Measurements from ENCODE around the gene KBTBD3. TPM values are rescaled to one million over a fixed set of nuclear protein-coding genes. Genes with fewer than 3 reads are reported as not detected.
"Not testable (repeated sequence)": the region's sequence is repeated elsewhere in the genome, so short reads cannot be mapped to it uniquely, and the experiment has no call there.

Gene KBTBD3
- polyA plus RNA-seq, 2 of the 4 experiments (the other 2 are of a cell fraction): 3.7 to 6.9 TPM

DNA sequence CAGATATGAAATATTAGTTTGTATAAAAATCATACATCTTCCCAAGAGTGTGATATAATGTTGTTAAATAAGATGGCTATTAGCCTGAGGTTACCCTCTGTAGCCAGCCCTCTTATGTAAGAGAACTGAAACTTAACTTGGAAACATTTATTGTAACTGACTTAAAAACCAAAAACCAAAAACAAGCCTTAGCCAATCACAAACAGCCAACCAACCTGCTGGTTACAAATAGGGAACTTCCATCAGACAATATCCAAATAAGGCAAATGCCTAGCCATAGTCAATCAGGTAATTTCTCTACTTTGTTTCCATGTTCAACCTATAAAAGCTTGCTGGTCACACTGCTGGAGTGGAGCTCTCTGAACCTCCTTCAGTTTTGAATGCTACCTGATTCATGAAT is 14.1 kb downstream of the KBTBD3 start:
- ATAC-seq (no peak), FAIRE-seq (no peak), DNase-seq (ENCODE audit: low read depth in 1 of 2, low spot score in 1 of 2) (no peak)
- Histone ChIP-seq H3K27ac (no peak overlapping the region), H3K4me2 (no peak overlapping the region), H3K9me3 (no peaks in the 10 kb centered on the region), H3K4me3 (no peak overlapping the region), H3K4me1 (no peaks in the 10 kb centered on the region)
- TF ChIP-seq MAZ (IDR thresholded peaks at IDR 0.05; ENCODE audit: borderline replicate concordance, low read depth, low read length) (no peak), RNF2 (IDR thresholded peaks at IDR 0.05; ENCODE audit: borderline replicate concordance, low read depth) (no peak)
- ChIA-PET POLR2A (no interaction called here), CTCF (no interaction called here)

DNA sequence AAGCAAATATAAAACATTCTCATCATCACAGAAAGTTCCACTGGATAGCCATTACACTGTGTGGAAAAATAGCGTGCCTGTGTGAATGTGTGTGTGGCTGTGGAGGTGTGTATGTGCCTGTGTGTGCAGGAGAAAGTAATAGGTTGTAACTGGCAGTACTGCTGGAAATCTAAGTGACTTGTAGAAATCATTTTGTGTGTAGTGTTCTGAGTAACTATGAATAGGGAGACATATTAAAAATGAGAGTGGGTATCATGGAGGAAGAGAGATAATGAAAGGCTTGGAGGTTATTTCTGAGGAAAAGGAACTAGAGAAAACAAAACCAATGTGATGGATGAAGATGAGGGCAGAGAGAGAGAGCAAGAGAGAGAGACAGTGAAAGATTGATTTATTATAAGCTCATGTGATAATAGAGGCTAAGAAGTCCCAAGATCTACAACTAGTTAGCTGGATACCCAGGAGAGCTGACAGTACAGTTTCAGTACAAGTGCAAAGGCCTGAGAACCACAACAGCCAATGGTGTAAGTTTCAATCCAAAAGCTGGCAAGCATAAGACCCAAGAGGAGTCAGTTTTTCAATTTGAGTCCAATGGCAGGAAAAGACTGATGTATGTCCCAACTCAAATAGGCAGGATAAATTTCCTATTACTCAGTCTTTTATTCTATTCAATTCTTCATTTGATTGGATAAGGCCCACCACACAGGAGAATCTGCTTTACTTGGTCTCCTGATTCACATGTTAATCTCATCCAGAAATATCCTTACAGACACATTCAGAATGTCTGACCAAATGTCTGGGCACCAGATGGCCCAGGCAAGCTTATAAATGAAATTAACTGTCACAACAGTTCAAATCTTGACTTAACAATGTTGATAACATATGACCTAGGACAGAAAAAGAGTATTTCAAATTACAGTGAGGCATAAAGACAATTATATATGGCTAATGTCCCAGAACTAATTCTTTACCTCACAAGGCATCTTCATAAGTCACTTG is 14.9 kb downstream of the KBTBD3 start:
- FAIRE-seq: no peak
- WGBS (ENCODE audit: missing lambda C conversion rate): 95% methylated on average over 1 of the region's 1 CpG

DNA sequence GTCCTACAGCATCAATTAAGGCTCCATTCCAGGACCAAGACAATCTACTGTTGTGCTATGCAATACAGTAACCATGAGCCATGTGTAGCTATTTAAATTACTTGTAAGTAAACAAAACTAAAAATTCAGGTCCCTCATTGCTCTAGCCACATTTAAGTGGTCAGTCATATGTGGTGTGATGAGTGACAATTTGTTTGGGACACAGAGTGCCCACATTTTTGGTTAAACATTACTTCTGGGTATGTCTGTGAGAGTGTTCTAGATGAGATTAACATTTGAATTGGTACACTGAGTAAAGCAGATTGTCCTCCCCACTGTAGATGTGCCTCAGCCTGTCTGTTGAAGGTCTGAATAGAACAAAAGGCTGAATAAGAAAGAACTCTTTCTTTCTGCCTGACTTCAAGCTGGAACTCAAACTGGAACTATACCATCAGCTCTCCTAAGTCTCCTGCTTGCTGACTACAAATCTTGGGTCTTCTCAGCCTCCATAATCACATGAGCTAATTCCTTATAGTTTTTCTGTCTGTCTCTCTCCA is 15.8 kb downstream of the KBTBD3 start:
- TF ChIP-seq HOXB5 (CRISPR knock-in tag; IDR thresholded peaks at IDR 0.05) (no peak), ZNF302 (CRISPR knock-in tag; IDR thresholded peaks at IDR 0.05) (no peak), ZC3H11A (IDR thresholded peaks at IDR 0.05) (no peak), POLR2A (IDR thresholded peaks at IDR 0.05; ENCODE audit: low read length) (no peak), CHD4 (IDR thresholded peaks at IDR 0.05; ENCODE audit: borderline replicate concordance) (no peak), ZSCAN20 (CRISPR knock-in tag; IDR thresholded peaks at IDR 0.05) (no peak), HOXA7 (CRISPR knock-in tag; IDR thresholded peaks at IDR 0.05) (no peak)
- ATAC-seq: no peak
- Histone ChIP-seq H3K4me2 (no peak overlapping the region), H3K4me1 (no peaks in the 10 kb centered on the region), H3K27ac (no peak overlapping the region), H3K4me3 (no peak overlapping the region), H3K9me3 (no peaks in the 10 kb centered on the region)
- ChIA-PET POLR2A (no interaction called here), CTCF (no interaction called here)
- no peak for FAIRE-seq
- DNase-seq (ENCODE audit: low read depth in 1 of 2, low spot score in 1 of 2): no peak

More for the DNA sequence above, 14.9 kb downstream of the KBTBD3 start:
- TF ChIP-seq EHF (CRISPR knock-in tag; IDR thresholded peaks at IDR 0.05): no peak
- no peak for TF ChIP-seq TFCP2L1 (CRISPR knock-in tag; IDR thresholded peaks at IDR 0.05)
- DNase-seq (ENCODE audit: low read depth in 1 of 2, low spot score in 1 of 2) (no peak), ATAC-seq (no peak)
- CTCF ChIA-PET: no interaction called here
- H3K4me2 ChIP-seq: no peak overlapping the region
- no peak overlapping the region for H3K27ac ChIP-seq
- H3K4me1 ChIP-seq: no peaks in the 10 kb centered on the region
- H3K9me3 ChIP-seq: no peaks in the 10 kb centered on the region
- no peak overlapping the region for H3K4me3 ChIP-seq
- POLR2A ChIA-PET: no interaction called here

DNA sequence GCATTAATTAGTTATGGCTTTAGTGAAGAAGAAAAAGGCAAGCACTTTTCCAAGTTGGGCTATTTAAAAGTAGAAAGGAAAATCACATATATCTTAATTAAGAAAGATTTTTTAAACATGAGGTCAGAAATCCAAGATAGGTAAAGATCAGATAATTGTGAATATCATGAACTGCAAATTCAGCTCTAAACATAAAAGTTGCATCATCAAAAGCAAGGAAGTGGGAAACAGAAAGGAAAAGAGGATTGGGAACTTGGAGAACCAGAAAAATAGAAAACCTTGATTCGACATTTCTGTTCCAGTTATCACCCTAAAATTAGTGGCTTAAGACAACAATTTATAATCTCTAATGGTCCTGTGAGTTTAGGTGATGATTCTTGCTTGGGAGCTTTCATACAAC is 17.5 kb downstream of the KBTBD3 start:
- ChIA-PET POLR2A (no interaction called here), CTCF (no interaction called here)
- Histone ChIP-seq H3K9me3 (no peaks in the 10 kb centered on the region), H3K4me3 (no peak overlapping the region), H3K27ac (no peak overlapping the region), H3K4me1 (no peaks in the 10 kb centered on the region), H3K4me2 (no peak overlapping the region)
- ATAC-seq: no peak
- FAIRE-seq: no peak
- 68% methylated on average over 1 of the region's 1 CpG for WGBS (ENCODE audit: missing lambda C conversion rate)
- no peak for DNase-seq (ENCODE audit: low read depth in 1 of 2, low spot score in 1 of 2)
- no peak for TF ChIP-seq ESRRA (IDR thresholded peaks at IDR 0.05; ENCODE audit: borderline replicate concordance, low read length)

DNA sequence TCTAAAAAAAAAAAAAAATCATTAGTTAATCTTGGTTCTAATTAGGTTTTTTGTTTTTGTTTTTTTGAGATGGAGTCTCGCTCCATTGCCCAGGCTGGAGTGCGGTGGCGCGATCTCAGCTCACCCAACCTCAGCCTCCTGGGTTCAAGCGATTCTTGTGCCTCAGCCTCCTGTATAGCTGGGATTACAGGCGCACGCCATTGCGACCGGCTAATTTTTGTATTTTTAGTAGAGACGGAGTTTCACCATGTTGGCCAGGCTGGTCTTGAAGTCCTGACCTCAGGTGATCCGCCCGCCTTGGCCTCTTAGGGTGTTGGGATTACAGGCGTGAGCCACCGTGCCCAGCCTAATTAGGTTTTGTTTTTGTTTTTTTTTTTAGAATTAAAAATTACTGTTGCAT is 18.8 kb downstream of the KBTBD3 start:
- 94% methylated on average over 14 of the region's 14 CpGs for WGBS (ENCODE audit: missing lambda C conversion rate)
- ATAC-seq; CTCF ChIA-PET; POLR2A ChIA-PET; DNase-seq (ENCODE audit: low read depth in 1 of 2, low spot score in 1 of 2); H3K4me1 ChIP-seq; H3K9me3 ChIP-seq; H3K4me3 ChIP-seq; FAIRE-seq; H3K27ac ChIP-seq; H3K4me2 ChIP-seq: not testable (repeated sequence)

DNA sequence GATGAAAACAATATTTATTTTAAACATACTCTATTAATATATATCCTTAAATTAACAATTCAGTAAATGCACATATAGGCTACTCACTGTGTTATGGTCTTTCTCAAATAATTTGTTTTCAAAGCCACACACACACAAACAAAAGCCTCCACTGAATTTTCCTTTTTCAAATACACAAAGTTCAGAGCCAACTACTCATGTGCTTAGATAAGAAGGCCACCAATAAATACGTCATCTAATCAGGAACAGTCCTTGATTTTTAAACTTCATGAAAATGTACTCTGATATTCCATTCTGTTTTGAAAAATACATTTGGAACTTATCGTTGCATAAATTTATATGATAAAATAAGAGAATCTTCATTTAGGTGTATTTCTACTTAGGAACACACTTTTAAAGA is 26.0 kb downstream of the KBTBD3 start:
- ATAC-seq: no peak
- ChIA-PET POLR2A (no interaction called here), CTCF (no interaction called here)
- Histone ChIP-seq H3K4me2 (no peak overlapping the region), H3K4me1 (no peaks in the 10 kb centered on the region), H3K4me3 (no peak overlapping the region), H3K27ac (no peak overlapping the region), H3K9me3 (no peaks in the 10 kb centered on the region)
- DNase-seq (ENCODE audit: low read depth in 1 of 2, low spot score in 1 of 2): no peak
- TF ChIP-seq NPAS2 (CRISPR knock-in tag; IDR thresholded peaks at IDR 0.05; ENCODE audit: borderline replicate concordance): no peak
- no peak for TF ChIP-seq RAD21 (conservative IDR thresholded peaks at IDR 0.05 in 1 of 2, IDR thresholded peaks at IDR 0.05 in 1 of 2)
- TF ChIP-seq ZC3H11A (IDR thresholded peaks at IDR 0.05): no peak
- TF ChIP-seq NR3C1 (IDR thresholded peaks at IDR 0.05): no peak
- no peak for TF ChIP-seq FOSL2 (IDR thresholded peaks at IDR 0.05)
- TF ChIP-seq FOSL2 (CRISPR knock-in tag; IDR thresholded peaks at IDR 0.05): no peak
- TF ChIP-seq ZNF302 (CRISPR knock-in tag; IDR thresholded peaks at IDR 0.05): no peak
- TF ChIP-seq, protein P1, sequence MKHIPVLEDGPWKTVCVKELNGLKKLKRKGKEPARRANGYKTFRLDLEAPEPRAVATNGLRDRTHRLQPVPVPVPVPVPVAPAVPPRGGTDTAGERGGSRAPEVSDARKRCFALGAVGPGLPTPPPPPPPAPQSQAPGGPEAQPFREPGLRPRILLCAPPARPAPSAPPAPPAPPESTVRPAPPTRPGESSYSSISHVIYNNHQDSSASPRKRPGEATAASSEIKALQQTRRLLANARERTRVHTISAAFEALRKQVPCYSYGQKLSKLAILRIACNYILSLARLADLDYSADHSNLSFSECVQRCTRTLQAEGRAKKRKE (CRISPR knock-in tag; IDR thresholded peaks at IDR 0.05; ENCODE audit: low read depth): no peak
- no peak for TF ChIP-seq RCOR1 (IDR thresholded peaks at IDR 0.05; ENCODE audit: low read depth, low read length)
- TF ChIP-seq, protein P2, sequence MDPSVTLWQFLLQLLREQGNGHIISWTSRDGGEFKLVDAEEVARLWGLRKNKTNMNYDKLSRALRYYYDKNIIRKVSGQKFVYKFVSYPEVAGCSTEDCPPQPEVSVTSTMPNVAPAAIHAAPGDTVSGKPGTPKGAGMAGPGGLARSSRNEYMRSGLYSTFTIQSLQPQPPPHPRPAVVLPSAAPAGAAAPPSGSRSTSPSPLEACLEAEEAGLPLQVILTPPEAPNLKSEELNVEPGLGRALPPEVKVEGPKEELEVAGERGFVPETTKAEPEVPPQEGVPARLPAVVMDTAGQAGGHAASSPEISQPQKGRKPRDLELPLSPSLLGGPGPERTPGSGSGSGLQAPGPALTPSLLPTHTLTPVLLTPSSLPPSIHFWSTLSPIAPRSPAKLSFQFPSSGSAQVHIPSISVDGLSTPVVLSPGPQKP (IDR thresholded peaks at IDR 0.05; ENCODE audit: low read depth, low read length): no peak
- TF ChIP-seq, protein P3, sequence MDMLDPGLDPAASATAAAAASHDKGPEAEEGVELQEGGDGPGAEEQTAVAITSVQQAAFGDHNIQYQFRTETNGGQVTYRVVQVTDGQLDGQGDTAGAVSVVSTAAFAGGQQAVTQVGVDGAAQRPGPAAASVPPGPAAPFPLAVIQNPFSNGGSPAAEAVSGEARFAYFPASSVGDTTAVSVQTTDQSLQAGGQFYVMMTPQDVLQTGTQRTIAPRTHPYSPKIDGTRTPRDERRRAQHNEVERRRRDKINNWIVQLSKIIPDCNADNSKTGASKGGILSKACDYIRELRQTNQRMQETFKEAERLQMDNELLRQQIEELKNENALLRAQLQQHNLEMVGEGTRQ (IDR thresholded peaks at IDR 0.05): no peak
- no peak for FAIRE-seq
- 72% methylated on average over 2 of the region's 2 CpGs for WGBS (ENCODE audit: missing lambda C conversion rate)

All from A549 (cell line).